ENCODE data around the gene KMT2C. TPM values are rescaled to one million over a fixed set of nuclear protein-coding genes. Genes with fewer than 3 reads are reported as not detected.
"Not testable (repeated sequence)": the region's sequence is repeated elsewhere in the genome, so short reads cannot be mapped to it uniquely, and the experiment has no call there.

The KMT2C gene
- total RNA-seq, 1 donor from 2014 or later: 52.0 TPM

DNA sequence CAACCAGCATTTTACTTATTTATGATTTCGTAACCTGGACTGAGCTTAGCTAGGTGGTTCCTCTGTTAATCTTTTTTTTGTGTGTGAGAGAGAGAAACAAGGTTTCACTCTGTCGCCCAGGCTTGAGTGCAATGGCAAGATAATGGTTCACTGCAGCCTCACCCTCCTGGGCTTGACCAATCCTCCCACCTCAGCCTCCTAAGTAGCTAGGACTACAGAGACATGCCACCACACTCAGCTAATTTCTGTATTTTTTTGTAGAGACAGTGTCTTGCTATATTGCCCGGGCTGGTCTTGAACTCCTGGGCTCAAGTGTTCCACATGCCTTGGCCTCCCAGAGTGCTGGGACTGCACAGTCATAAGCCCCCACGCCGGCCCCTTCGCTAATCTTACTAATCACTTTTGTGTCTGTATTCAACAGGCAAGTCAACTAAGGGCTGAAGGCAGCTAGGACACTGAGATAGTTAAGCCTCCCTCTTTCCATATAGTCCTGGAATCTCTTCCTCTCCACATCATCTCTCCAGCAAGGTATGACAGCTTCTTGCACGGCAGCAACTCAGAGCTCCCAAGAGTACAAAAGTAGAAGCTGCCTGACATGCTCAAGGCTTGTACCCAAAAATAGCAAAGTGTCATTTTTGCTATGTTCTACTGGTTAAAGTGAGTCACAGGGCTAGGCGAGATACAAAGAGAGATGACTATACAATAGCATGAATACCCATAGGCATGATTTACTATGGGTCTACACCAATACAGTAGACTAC lies 11.3 kb downstream of the KMT2C start:
- DNase-seq (ENCODE audit: low spot score): no peak
- Mint-ChIP-seq H3K27me3 (ENCODE audit: low read depth) (no peaks in the 10 kb centered on the region), H3K36me3 (ENCODE audit: low read depth) (peaks cover 6% of the 10 kb centered on the region), H3K9me3 (ENCODE audit: low read depth) (peaks cover 11% of the 10 kb centered on the region), H3K4me1 (ENCODE audit: low read depth) (peaks cover 41% of the 10 kb centered on the region), H3K4me3 (ENCODE audit: unreplicated experiment) (no peak overlapping the region), H3K27ac (ENCODE audit: unreplicated experiment) (peak overlapping the region; percentile 55)
- no peak for TF ChIP-seq CTCF (IDR thresholded peaks at IDR 0.05)

GRCh38 chr7:152423991-152424347 lies 11.8 kb downstream of the KMT2C start:
- peaks cover 11% of the 10 kb centered on the region for H3K9me3 Mint-ChIP-seq (ENCODE audit: low read depth)
- no peak overlapping the region for H3K4me3 Mint-ChIP-seq (ENCODE audit: unreplicated experiment)
- H3K4me1 Mint-ChIP-seq (ENCODE audit: low read depth): peaks cover 36% of the 10 kb centered on the region
- H3K27ac Mint-ChIP-seq (ENCODE audit: unreplicated experiment): no peak overlapping the region
- peaks cover 6% of the 10 kb centered on the region for H3K36me3 Mint-ChIP-seq (ENCODE audit: low read depth)
- DNase-seq (ENCODE audit: low spot score): no peak
- no peak for TF ChIP-seq CTCF (IDR thresholded peaks at IDR 0.05)
- H3K27me3 Mint-ChIP-seq (ENCODE audit: low read depth): no peaks in the 10 kb centered on the region

- not testable (repeated sequence) for H3K27me3 Mint-ChIP-seq (ENCODE audit: low read depth); DNase-seq (ENCODE audit: low spot score); H3K36me3 Mint-ChIP-seq (ENCODE audit: low read depth); H3K4me3 Mint-ChIP-seq (ENCODE audit: unreplicated experiment); H3K27ac Mint-ChIP-seq (ENCODE audit: unreplicated experiment)
- Mint-ChIP-seq H3K4me1 (ENCODE audit: low read depth) (peaks cover 30% of the 10 kb centered on the region), H3K9me3 (ENCODE audit: low read depth) (peaks cover 11% of the 10 kb centered on the region)
Observed at GRCh38 chr7:152423171-152423570, 12.6 kb downstream of the KMT2C start.

- H3K36me3 Mint-ChIP-seq (ENCODE audit: low read depth); H3K27me3 Mint-ChIP-seq (ENCODE audit: low read depth); H3K4me3 Mint-ChIP-seq (ENCODE audit: unreplicated experiment); DNase-seq (ENCODE audit: low spot score); H3K27ac Mint-ChIP-seq (ENCODE audit: unreplicated experiment): not testable (repeated sequence)
- peaks cover 22% of the 10 kb centered on the region for H3K4me1 Mint-ChIP-seq (ENCODE audit: low read depth)
- peaks cover 11% of the 10 kb centered on the region for H3K9me3 Mint-ChIP-seq (ENCODE audit: low read depth)
Observed at GRCh38 chr7:152420950-152421349, 14.9 kb downstream of the KMT2C start.

- H3K9me3 Mint-ChIP-seq (ENCODE audit: low read depth): peaks cover 11% of the 10 kb centered on the region
- H3K4me1 Mint-ChIP-seq (ENCODE audit: low read depth): peaks cover 12% of the 10 kb centered on the region
- H3K4me3 Mint-ChIP-seq (ENCODE audit: unreplicated experiment): no peak overlapping the region
- TF ChIP-seq CTCF (IDR thresholded peaks at IDR 0.05): no peak
- H3K27ac Mint-ChIP-seq (ENCODE audit: unreplicated experiment): peak overlapping the region; percentile 3
- no peaks in the 10 kb centered on the region for H3K27me3 Mint-ChIP-seq (ENCODE audit: low read depth)
- no peak for DNase-seq (ENCODE audit: low spot score)
- peaks cover 6% of the 10 kb centered on the region for H3K36me3 Mint-ChIP-seq (ENCODE audit: low read depth)
Observed at GRCh38 chr7:152419473-152420429, 16.1 kb downstream of the KMT2C start.

GRCh38 chr7:152414779-152415178 lies 21.0 kb downstream of the KMT2C start:
- H3K36me3 Mint-ChIP-seq (ENCODE audit: low read depth): no peaks in the 10 kb centered on the region
- DNase-seq (ENCODE audit: low spot score): no peak
- H3K27me3 Mint-ChIP-seq (ENCODE audit: low read depth): no peaks in the 10 kb centered on the region
- H3K9me3 Mint-ChIP-seq (ENCODE audit: low read depth): no peaks in the 10 kb centered on the region
- no peak overlapping the region for H3K4me3 Mint-ChIP-seq (ENCODE audit: unreplicated experiment)
- no peak for TF ChIP-seq CTCF (IDR thresholded peaks at IDR 0.05)
- H3K4me1 Mint-ChIP-seq (ENCODE audit: low read depth): peaks cover 15% of the 10 kb centered on the region
- H3K27ac Mint-ChIP-seq (ENCODE audit: unreplicated experiment): no peak overlapping the region

All from chondrocyte (in vitro differentiated cells).